GM19239 (cell line): ENCODE results near the gene MCCD1.
"Not testable (repeated sequence)": the region's sequence is repeated elsewhere in the genome, so short reads cannot be mapped to it uniquely, and the experiment has no call there.

Experiments
- DNase-seq: peaks from one replicate; pipeline ENCODE4 v3.0.0; 2011; ENCODE audit warnings: low spot score; ENCODE audit not compliant: insufficient read length
- FAIRE-seq: peaks from 2 replicates; lab custom pipeline; 2011; peaks lifted over from hg19 to GRCh38; lab: Jason Lieb, UNC

Gene MCCD1

GRCh38 chr6:31509036-31509435, 19.7 kb upstream of the MCCD1 start:
- not testable (repeated sequence) for FAIRE-seq, DNase-seq

GRCh38 chr6:31510007-31510406, 18.8 kb upstream of the MCCD1 start:
- DNase-seq (no peak), FAIRE-seq (no peak)

GRCh38 chr6:31513456-31514165, 15.2 kb upstream of the MCCD1 start:
- DNase-seq = no peak
- FAIRE-seq = no peak

GRCh38 chr6:31521835-31522234, 6.9 kb upstream of the MCCD1 start:
- DNase-seq (no peak), FAIRE-seq (no peak)

GRCh38 chr6:31525553-31525931, 3.2 kb upstream of the MCCD1 start:
- no peak for DNase-seq
- FAIRE-seq = no peak

- no peak for FAIRE-seq
- no peak for DNase-seq
Measured at GRCh38 chr6:31525932-31526591, 2.7 kb upstream of the MCCD1 start.

- DNase-seq (no peak), FAIRE-seq (no peak)
Measured at GRCh38 chr6:31528307-31528777, 420 bp upstream of the MCCD1 start.

- DNase-seq (no peak), FAIRE-seq (no peak)
Measured at GRCh38 chr6:31529329-31530150, 778 bp downstream of the MCCD1 start.

GRCh38 chr6:31530659-31531058, 1.9 kb downstream of the MCCD1 start:
- FAIRE-seq (no peak), DNase-seq (no peak)

- FAIRE-seq = no peak
- no peak for DNase-seq
Measured at GRCh38 chr6:31531162-31531561, 2.4 kb downstream of the MCCD1 start.

GRCh38 chr6:31531771-31532643, 3.2 kb downstream of the MCCD1 start:
- no peak for FAIRE-seq
- DNase-seq = no peak

GRCh38 chr6:31532644-31533454, 4.1 kb downstream of the MCCD1 start:
- DNase-seq = no peak
- no peak for FAIRE-seq

- FAIRE-seq = no peak
- no peak for DNase-seq
Measured at GRCh38 chr6:31533455-31533841, 4.7 kb downstream of the MCCD1 start.

GRCh38 chr6:31534011-31534410, 5.2 kb downstream of the MCCD1 start:
- no peak for DNase-seq
- no peak for FAIRE-seq

GRCh38 chr6:31534521-31535040, 5.8 kb downstream of the MCCD1 start:
- DNase-seq = no peak
- no peak for FAIRE-seq

GRCh38 chr6:31535538-31536324, 7.0 kb downstream of the MCCD1 start:
- FAIRE-seq = no peak
- no peak for DNase-seq

- DNase-seq = no peak
- no peak for FAIRE-seq
Measured at GRCh38 chr6:31538805-31539400, 10.1 kb downstream of the MCCD1 start.

GRCh38 chr6:31540640-31541039, 11.9 kb downstream of the MCCD1 start:
- FAIRE-seq (no peak), DNase-seq (no peak)
